Non-pigmented ciliary epithelial cell (primary cell): ENCODE results near the gene SLCO2A1.

Source experiments
- DNase-seq: peaks from one replicate; pipeline ENCODE4 v3.0.0-alpha.2; 2010; ENCODE audit warnings: low read depth

SLCO2A1 gene

GRCh38 chr3:133899311-133899710 lies 130.4 kb downstream of the SLCO2A1 start:
- DNase-seq = no peak

- no peak for DNase-seq
Observed at GRCh38 chr3:133897547-133897946, 132.2 kb downstream of the SLCO2A1 start.

GRCh38 chr3:133896002-133896761 lies 133.5 kb downstream of the SLCO2A1 start:
- DNase-seq = no peak

- DNase-seq = no peak
Observed at GRCh38 chr3:133895208-133896001, 134.3 kb downstream of the SLCO2A1 start, which contains the start of gene RAB6B. Gene RAB6B (minus strand): TSS chr3:133895882. CDS start chr3:133895466, 416 bp downstream.

- no peak for DNase-seq
Observed at GRCh38 chr3:133894353-133895207, 135.1 kb downstream of the SLCO2A1 start.

- DNase-seq = no peak
Observed at GRCh38 chr3:133893683-133894352, 135.9 kb downstream of the SLCO2A1 start.

GRCh38 chr3:133892541-133893231 lies 137.0 kb downstream of the SLCO2A1 start:
- no peak for DNase-seq

GRCh38 chr3:133891662-133892378 lies 137.9 kb downstream of the SLCO2A1 start:
- DNase-seq = no peak

- DNase-seq = no peak
Observed at GRCh38 chr3:133890972-133891644, 138.6 kb downstream of the SLCO2A1 start.

GRCh38 chr3:133890037-133890436 lies 139.7 kb downstream of the SLCO2A1 start:
- no peak for DNase-seq

GRCh38 chr3:133888726-133889340 lies 140.9 kb downstream of the SLCO2A1 start:
- no peak for DNase-seq

- no peak for DNase-seq
Observed at GRCh38 chr3:133887803-133888703, 141.7 kb downstream of the SLCO2A1 start.

GRCh38 chr3:133887074-133887802 lies 142.5 kb downstream of the SLCO2A1 start:
- no peak for DNase-seq

- DNase-seq = no peak
Observed at GRCh38 chr3:133886031-133886722, 143.5 kb downstream of the SLCO2A1 start.

GRCh38 chr3:133884887-133885711 lies 144.6 kb downstream of the SLCO2A1 start:
- no peak for DNase-seq
